GM23338 (cell line): ENCODE data around the gene GPN2.

Experiments used
- CREB1 ChIP-seq: fragments of 250-450 bp; sonication (Bioruptor Pico); IDR thresholded peaks from 2 replicates; pipeline ENCODE4 v1.5.0; 2020; ENCODE audit warnings: low read depth, mild to moderate bottlenecking, moderate library complexity
- ETS1 ChIP-seq: IDR thresholded peaks from 2 replicates; pipeline ENCODE4 v1.6.1; 2016; ENCODE audit warnings: antibody characterized with exemption
- EZH2 ChIP-seq: fragments of 200-600 bp; sonication (generic); IDR thresholded peaks from one replicate; pipeline ENCODE4 v1.8.0; 2017; ENCODE audit warnings: antibody characterized with exemption, mild to moderate bottlenecking, low read depth; ENCODE audit not compliant: unreplicated experiment
- EZH2phosphoT487 ChIP-seq: fragments of 200-600 bp; sonication (generic); IDR thresholded peaks from one replicate; pipeline ENCODE4 v1.8.1; 2018; ENCODE audit warnings: antibody characterized with exemption; ENCODE audit not compliant: unreplicated experiment
- POLR2AphosphoS5 ChIP-seq: IDR thresholded peaks from 2 replicates; pipeline ENCODE4 v1.6.1; 2016; ENCODE audit warnings: antibody characterized with exemption, low read depth
- TF ChIP-seq, protein P1 (sequence below), 2 experiments: fragments of 200-600 bp in 1 of 2; sonication (generic) in 1 of 2; conservative IDR thresholded peaks; 2 replicates each; pipeline versions ENCODE4 v1.5.1 to v1.6.1; 2016 to 2017; ENCODE audit warnings: antibody characterized with exemption in 2 of 2, low read depth in 2 of 2, mild to moderate bottlenecking in 2 of 2, moderate library complexity in 1 of 2
- TF ChIP-seq, protein P2 (sequence below): IDR thresholded peaks from one replicate; pipeline ENCODE4 v1.6.1; 2018; ENCODE audit warnings: antibody characterized with exemption; ENCODE audit not compliant: unreplicated experiment
- TF ChIP-seq, protein P3 (sequence below): fragments of 250-450 bp; sonication (Bioruptor Pico); IDR thresholded peaks from 2 replicates; pipeline ENCODE4 v1.5.0; 2020; ENCODE audit warnings: mild to moderate bottlenecking, moderate library complexity

DNA sequence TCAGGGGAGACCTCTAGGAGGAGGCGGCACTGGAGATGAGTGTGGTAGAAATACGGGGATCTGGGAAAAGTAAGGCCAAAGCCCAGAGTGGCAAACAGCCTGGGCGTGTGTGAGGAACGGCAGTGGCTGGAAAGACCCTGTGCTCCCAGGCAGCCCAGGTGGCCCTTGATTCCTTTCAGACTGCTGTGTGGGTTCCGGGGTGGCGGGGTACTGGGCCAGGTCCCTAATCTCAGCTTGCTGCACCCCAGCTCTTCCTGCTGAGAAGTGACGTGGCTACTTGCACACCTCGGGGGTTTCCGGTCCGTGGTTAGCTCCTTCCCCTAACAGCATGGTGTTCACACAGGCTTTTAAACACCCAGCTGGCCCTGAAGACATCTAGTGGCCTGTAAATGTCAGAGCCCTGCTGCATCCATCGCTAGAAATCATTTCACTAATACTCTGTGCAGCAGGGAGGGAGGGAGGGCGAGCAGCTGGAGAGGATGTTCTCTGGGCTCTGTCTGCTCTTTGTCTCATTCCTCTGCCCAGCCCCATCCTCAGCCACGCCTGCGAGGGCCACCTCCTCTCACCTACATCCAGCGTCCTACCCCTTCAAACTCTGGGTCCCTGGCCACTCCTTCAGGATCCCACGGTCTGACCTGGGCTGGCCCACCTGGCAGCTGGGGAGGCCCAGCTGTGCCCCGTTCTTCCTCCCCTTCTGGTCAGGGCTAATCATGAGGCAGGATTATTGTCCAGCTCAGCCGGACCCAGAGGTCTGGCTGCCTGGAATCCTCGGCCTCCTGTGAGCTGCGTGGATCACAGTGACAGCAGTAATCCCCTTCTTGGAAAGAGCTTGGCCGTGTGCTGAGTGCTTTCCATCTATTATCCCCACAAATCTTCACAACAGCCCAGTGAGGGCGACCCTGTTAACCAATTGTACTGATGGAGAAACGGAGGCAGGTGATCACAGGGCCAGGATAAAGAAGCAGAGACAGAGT lies 56.4 kb downstream of the GPN2 start:
- TF ChIP-seq, protein P1, sequence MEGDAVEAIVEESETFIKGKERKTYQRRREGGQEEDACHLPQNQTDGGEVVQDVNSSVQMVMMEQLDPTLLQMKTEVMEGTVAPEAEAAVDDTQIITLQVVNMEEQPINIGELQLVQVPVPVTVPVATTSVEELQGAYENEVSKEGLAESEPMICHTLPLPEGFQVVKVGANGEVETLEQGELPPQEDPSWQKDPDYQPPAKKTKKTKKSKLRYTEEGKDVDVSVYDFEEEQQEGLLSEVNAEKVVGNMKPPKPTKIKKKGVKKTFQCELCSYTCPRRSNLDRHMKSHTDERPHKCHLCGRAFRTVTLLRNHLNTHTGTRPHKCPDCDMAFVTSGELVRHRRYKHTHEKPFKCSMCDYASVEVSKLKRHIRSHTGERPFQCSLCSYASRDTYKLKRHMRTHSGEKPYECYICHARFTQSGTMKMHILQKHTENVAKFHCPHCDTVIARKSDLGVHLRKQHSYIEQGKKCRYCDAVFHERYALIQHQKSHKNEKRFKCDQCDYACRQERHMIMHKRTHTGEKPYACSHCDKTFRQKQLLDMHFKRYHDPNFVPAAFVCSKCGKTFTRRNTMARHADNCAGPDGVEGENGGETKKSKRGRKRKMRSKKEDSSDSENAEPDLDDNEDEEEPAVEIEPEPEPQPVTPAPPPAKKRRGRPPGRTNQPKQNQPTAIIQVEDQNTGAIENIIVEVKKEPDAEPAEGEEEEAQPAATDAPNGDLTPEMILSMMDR (conservative IDR thresholded peaks at IDR 0.05; ENCODE audit: low read depth in 2 of 2): no peak
- TF ChIP-seq EZH2phosphoT487 (no peak), CREB1 (CRISPR knock-in tag) (no peak), ETS1 (no peak), EZH2 (no peak), POLR2AphosphoS5 (no peak)
- TF ChIP-seq, protein P2, sequence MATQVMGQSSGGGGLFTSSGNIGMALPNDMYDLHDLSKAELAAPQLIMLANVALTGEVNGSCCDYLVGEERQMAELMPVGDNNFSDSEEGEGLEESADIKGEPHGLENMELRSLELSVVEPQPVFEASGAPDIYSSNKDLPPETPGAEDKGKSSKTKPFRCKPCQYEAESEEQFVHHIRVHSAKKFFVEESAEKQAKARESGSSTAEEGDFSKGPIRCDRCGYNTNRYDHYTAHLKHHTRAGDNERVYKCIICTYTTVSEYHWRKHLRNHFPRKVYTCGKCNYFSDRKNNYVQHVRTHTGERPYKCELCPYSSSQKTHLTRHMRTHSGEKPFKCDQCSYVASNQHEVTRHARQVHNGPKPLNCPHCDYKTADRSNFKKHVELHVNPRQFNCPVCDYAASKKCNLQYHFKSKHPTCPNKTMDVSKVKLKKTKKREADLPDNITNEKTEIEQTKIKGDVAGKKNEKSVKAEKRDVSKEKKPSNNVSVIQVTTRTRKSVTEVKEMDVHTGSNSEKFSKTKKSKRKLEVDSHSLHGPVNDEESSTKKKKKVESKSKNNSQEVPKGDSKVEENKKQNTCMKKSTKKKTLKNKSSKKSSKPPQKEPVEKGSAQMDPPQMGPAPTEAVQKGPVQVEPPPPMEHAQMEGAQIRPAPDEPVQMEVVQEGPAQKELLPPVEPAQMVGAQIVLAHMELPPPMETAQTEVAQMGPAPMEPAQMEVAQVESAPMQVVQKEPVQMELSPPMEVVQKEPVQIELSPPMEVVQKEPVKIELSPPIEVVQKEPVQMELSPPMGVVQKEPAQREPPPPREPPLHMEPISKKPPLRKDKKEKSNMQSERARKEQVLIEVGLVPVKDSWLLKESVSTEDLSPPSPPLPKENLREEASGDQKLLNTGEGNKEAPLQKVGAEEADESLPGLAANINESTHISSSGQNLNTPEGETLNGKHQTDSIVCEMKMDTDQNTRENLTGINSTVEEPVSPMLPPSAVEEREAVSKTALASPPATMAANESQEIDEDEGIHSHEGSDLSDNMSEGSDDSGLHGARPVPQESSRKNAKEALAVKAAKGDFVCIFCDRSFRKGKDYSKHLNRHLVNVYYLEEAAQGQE: no peak
- TF ChIP-seq, protein P3, sequence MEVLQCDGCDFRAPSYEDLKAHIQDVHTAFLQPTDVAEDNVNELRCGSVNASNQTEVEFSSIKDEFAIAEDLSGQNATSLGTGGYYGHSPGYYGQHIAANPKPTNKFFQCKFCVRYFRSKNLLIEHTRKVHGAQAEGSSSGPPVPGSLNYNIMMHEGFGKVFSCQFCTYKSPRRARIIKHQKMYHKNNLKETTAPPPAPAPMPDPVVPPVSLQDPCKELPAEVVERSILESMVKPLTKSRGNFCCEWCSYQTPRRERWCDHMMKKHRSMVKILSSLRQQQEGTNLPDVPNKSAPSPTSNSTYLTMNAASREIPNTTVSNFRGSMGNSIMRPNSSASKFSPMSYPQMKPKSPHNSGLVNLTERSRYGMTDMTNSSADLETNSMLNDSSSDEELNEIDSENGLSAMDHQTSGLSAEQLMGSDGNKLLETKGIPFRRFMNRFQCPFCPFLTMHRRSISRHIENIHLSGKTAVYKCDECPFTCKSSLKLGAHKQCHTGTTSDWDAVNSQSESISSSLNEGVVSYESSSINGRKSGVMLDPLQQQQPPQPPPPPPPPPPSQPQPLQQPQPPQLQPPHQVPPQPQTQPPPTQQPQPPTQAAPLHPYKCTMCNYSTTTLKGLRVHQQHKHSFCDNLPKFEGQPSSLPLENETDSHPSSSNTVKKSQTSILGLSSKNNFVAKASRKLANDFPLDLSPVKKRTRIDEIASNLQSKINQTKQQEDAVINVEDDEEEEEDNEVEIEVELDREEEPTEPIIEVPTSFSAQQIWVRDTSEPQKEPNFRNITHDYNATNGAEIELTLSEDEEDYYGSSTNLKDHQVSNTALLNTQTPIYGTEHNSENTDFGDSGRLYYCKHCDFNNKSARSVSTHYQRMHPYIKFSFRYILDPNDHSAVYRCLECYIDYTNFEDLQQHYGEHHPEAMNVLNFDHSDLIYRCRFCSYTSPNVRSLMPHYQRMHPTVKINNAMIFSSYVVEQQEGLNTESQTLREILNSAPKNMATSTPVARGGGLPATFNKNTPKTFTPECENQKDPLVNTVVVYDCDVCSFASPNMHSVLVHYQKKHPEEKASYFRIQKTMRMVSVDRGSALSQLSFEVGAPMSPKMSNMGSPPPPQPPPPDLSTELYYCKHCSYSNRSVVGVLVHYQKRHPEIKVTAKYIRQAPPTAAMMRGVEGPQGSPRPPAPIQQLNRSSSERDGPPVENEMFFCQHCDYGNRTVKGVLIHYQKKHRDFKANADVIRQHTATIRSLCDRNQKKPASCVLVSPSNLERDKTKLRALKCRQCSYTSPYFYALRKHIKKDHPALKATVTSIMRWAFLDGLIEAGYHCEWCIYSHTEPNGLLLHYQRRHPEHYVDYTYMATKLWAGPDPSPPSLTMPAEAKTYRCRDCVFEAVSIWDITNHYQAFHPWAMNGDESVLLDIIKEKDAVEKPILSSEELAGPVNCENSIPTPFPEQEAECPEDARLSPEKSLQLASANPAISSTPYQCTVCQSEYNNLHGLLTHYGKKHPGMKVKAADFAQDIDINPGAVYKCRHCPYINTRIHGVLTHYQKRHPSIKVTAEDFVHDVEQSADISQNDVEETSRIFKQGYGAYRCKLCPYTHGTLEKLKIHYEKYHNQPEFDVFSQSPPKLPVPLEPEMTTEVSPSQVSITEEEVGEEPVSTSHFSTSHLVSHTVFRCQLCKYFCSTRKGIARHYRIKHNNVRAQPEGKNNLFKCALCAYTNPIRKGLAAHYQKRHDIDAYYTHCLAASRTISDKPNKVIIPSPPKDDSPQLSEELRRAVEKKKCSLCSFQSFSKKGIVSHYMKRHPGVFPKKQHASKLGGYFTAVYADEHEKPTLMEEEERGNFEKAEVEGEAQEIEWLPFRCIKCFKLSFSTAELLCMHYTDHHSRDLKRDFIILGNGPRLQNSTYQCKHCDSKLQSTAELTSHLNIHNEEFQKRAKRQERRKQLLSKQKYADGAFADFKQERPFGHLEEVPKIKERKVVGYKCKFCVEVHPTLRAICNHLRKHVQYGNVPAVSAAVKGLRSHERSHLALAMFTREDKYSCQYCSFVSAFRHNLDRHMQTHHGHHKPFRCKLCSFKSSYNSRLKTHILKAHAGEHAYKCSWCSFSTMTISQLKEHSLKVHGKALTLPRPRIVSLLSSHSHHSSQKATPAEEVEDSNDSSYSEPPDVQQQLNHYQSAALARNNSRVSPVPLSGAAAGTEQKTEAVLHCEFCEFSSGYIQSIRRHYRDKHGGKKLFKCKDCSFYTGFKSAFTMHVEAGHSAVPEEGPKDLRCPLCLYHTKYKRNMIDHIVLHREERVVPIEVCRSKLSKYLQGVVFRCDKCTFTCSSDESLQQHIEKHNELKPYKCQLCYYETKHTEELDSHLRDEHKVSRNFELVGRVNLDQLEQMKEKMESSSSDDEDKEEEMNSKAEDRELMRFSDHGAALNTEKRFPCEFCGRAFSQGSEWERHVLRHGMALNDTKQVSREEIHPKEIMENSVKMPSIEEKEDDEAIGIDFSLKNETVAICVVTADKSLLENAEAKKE: no peak
